Effector CD4-positive, alpha-beta T cell (primary cell): Measurements from ENCODE around the gene BAIAP2L2.
"Not testable (repeated sequence)": the region's sequence is repeated elsewhere in the genome, so short reads cannot be mapped to it uniquely, and the experiment has no call there.

Source experiments
- DNase-seq: peaks from one replicate; pipeline ENCODE4 v3.0.0-alpha.2; 2020

BAIAP2L2 gene

GRCh38 chr22:38080474-38080849 lies 30.0 kb downstream of the BAIAP2L2 start:
- no peak for DNase-seq

- DNase-seq = no peak
These were observed 30.7 kb downstream of the BAIAP2L2 start for GRCh38 chr22:38079804-38080203.

GRCh38 chr22:38079208-38079607 lies 31.3 kb downstream of the BAIAP2L2 start:
- DNase-seq = not testable (repeated sequence)

GRCh38 chr22:38078046-38078840 lies 32.2 kb downstream of the BAIAP2L2 start:
- no peak for DNase-seq

- no peak for DNase-seq
These were observed 32.9 kb downstream of the BAIAP2L2 start for GRCh38 chr22:38077595-38077994.

- no peak for DNase-seq
These were observed 33.4 kb downstream of the BAIAP2L2 start for GRCh38 chr22:38077096-38077495.

GRCh38 chr22:38075961-38076360 lies 34.5 kb downstream of the BAIAP2L2 start:
- no peak for DNase-seq

GRCh38 chr22:38075105-38075825 lies 35.2 kb downstream of the BAIAP2L2 start:
- DNase-seq = no peak

GRCh38 chr22:38074181-38075104 lies 36.0 kb downstream of the BAIAP2L2 start:
- no peak for DNase-seq

- no peak for DNase-seq
These were observed 37.0 kb downstream of the BAIAP2L2 start for GRCh38 chr22:38073150-38074130.

- DNase-seq = no peak
These were observed 37.9 kb downstream of the BAIAP2L2 start for GRCh38 chr22:38072322-38073149.

GRCh38 chr22:38071421-38072321 lies 38.8 kb downstream of the BAIAP2L2 start:
- no peak for DNase-seq

- DNase-seq = no peak
These were observed 40.1 kb downstream of the BAIAP2L2 start for GRCh38 chr22:38070250-38070921.

- DNase-seq = no peak
These were observed 40.9 kb downstream of the BAIAP2L2 start for GRCh38 chr22:38069372-38070249.

- DNase-seq = no peak
These were observed 41.7 kb downstream of the BAIAP2L2 start for GRCh38 chr22:38068641-38069371.

GRCh38 chr22:38067761-38068360 lies 42.6 kb downstream of the BAIAP2L2 start:
- no peak for DNase-seq

GRCh38 chr22:38067028-38067415 lies 43.5 kb downstream of the BAIAP2L2 start:
- no peak for DNase-seq
